ENCODE data around the gene CNTNAP2. TPM values are rescaled to one million over a fixed set of nuclear protein-coding genes. Genes with fewer than 3 reads are reported as not detected.

Gene CNTNAP2
- total and polyA plus RNA-seq, 2 of the 13 experiments (the other 11 are each of a cell fraction or from before 2014, with no cell fraction given), result 0.40 to 0.42 TPM

GRCh38 chr7:148374396-148375259, 2258.0 kb downstream of the CNTNAP2 start (continued):
- TF ChIP-seq, protein P1, sequence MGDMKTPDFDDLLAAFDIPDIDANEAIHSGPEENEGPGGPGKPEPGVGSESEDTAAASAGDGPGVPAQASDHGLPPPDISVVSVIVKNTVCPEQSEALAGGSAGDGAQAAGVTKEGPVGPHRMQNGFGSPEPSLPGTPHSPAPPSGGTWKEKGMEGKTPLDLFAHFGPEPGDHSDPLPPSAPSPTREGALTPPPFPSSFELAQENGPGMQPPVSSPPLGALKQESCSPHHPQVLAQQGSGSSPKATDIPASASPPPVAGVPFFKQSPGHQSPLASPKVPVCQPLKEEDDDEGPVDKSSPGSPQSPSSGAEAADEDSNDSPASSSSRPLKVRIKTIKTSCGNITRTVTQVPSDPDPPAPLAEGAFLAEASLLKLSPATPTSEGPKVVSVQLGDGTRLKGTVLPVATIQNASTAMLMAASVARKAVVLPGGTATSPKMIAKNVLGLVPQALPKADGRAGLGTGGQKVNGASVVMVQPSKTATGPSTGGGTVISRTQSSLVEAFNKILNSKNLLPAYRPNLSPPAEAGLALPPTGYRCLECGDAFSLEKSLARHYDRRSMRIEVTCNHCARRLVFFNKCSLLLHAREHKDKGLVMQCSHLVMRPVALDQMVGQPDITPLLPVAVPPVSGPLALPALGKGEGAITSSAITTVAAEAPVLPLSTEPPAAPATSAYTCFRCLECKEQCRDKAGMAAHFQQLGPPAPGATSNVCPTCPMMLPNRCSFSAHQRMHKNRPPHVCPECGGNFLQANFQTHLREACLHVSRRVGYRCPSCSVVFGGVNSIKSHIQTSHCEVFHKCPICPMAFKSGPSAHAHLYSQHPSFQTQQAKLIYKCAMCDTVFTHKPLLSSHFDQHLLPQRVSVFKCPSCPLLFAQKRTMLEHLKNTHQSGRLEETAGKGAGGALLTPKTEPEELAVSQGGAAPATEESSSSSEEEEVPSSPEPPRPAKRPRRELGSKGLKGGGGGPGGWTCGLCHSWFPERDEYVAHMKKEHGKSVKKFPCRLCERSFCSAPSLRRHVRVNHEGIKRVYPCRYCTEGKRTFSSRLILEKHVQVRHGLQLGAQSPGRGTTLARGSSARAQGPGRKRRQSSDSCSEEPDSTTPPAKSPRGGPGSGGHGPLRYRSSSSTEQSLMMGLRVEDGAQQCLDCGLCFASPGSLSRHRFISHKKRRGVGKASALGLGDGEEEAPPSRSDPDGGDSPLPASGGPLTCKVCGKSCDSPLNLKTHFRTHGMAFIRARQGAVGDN (CRISPR knock-in tag; IDR thresholded peaks at IDR 0.05), result no peak

DNA sequence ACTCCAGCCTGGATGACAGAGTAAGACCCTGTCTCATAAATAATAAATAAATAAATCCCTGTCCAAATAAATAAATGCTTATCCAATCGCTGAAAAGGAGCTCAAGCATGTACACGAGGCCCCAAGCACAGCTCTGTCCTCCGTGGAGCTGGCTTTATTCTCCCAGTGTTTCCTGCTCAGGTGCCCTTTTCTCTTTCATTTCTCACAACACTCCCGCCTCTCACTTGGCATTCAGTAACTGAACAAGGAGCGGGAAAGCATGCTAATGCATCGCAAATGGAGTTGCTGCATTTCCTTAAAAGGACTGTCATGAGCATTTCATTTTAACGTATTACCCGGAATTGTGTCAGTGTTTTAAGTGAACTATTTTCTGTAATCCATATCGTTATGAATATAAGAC, 2263.1 kb downstream of the CNTNAP2 start:
- Histone ChIP-seq H4K20me1 (ENCODE audit: insufficient read depth, low read length) (no peaks in the 10 kb centered on the region), H3K4me2 (ENCODE audit: low read depth, low read length) (no peak overlapping the region), H3K4me1 (ENCODE audit: insufficient read depth, low read length) (peaks cover 10% of the 10 kb centered on the region), H3K4me3 (replicated peaks in 1 of 3; ENCODE audit: insufficient read depth in 1 of 3, low read depth in 2 of 3, low read length in 3 of 3) (no peak overlapping the region), H3K9ac (ENCODE audit: insufficient read depth, low read depth, low read length) (no peak overlapping the region), H2AFZ (ENCODE audit: low read length) (no peak overlapping the region), H3K9me3 (ENCODE audit: low read length) (no peaks in the 10 kb centered on the region), H3K27me3 (ENCODE audit: control insufficient read depth in 1 of 2, insufficient read depth in 2 of 2, low read length in 2 of 2) (no peaks in the 10 kb centered on the region), H3K36me3 (replicated peaks in 1 of 2; ENCODE audit: control insufficient read depth in 1 of 2, insufficient read depth in 2 of 2, low read length in 2 of 2) (no peaks in the 10 kb centered on the region), H3K27ac (ENCODE audit: extremely low read length, insufficient read depth, low read length) (no peak overlapping the region), H3K79me2 (ENCODE audit: insufficient read depth, low read length) (no peaks in the 10 kb centered on the region)
- no peak for FAIRE-seq
- intact Hi-C loops (cut with micrococcal nuclease; ENCODE audit: unreplicated experiment), result no loop called here
- no peak for DNase-seq (ENCODE audit: low spot score)
- WGBS (ENCODE audit: low lambda C conversion rate), result 86% methylated on average over 9 of the region's 9 CpGs
- CTCF ChIA-PET (ENCODE audit: low intra/inter-chr PET ratio, low total read pairs), result no interaction called here
- POLR2A ChIA-PET, result no interaction called here
- in situ Hi-C loops (cut with HindIII; ENCODE audit: extremely low pct_ligation_motif_present, low pct_unique_long_range_greater_than_20kb), result no loop called here
- no TSS peak for BruUV-seq (replicated peaks)
- no peak for ATAC-seq
- TF ChIP-seq ZNF430 (CRISPR knock-in tag; IDR thresholded peaks at IDR 0.05), result no peak
- TF ChIP-seq ZFP36 (IDR thresholded peaks at IDR 0.05; ENCODE audit: borderline replicate concordance, low read depth, low read length, partially characterized antibody), result no peak
- TF ChIP-seq CREBL2 (CRISPR knock-in tag; IDR thresholded peaks at IDR 0.05; ENCODE audit: borderline replicate concordance), result no peak
- TF ChIP-seq HHEX (CRISPR knock-in tag; IDR thresholded peaks at IDR 0.05), result no peak
- no peak for TF ChIP-seq ZNF30 (CRISPR knock-in tag; IDR thresholded peaks at IDR 0.05)
- TF ChIP-seq, protein P2, sequence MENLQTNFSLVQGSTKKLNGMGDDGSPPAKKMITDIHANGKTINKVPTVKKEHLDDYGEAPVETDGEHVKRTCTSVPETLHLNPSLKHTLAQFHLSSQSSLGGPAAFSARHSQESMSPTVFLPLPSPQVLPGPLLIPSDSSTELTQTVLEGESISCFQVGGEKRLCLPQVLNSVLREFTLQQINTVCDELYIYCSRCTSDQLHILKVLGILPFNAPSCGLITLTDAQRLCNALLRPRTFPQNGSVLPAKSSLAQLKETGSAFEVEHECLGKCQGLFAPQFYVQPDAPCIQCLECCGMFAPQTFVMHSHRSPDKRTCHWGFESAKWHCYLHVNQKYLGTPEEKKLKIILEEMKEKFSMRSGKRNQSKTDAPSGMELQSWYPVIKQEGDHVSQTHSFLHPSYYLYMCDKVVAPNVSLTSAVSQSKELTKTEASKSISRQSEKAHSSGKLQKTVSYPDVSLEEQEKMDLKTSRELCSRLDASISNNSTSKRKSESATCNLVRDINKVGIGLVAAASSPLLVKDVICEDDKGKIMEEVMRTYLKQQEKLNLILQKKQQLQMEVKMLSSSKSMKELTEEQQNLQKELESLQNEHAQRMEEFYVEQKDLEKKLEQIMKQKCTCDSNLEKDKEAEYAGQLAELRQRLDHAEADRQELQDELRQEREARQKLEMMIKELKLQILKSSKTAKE (CRISPR knock-in tag; IDR thresholded peaks at IDR 0.05; ENCODE audit: borderline replicate concordance), result no peak
- no peak for TF ChIP-seq CHCHD3 (CRISPR knock-in tag; IDR thresholded peaks at IDR 0.05)
- TF ChIP-seq HOXA5 (CRISPR knock-in tag; IDR thresholded peaks at IDR 0.05), result no peak
- TF ChIP-seq POGK (CRISPR knock-in tag; conservative IDR thresholded peaks at IDR 0.05), result no peak
- no peak for TF ChIP-seq SPEN (CRISPR knock-in tag; IDR thresholded peaks at IDR 0.05; ENCODE audit: low read depth)
- TF ChIP-seq ATF7-NPFF (CRISPR knock-in tag; IDR thresholded peaks at IDR 0.05; ENCODE audit: low read depth), result no peak
- TF ChIP-seq YEATS4 (CRISPR knock-in tag; IDR thresholded peaks at IDR 0.05; ENCODE audit: borderline replicate concordance), result no peak
- no peak for TF ChIP-seq RBM22 (optimal IDR thresholded peaks at IDR 0.05; ENCODE audit: low read length)
